ENCODE measurements around the gene INCENP.

GRCh38 chr11:62142921-62143320 lies 19.1 kb downstream of the INCENP start:
- TF ChIP-seq CTCF (IDR thresholded peaks at IDR 0.05; ENCODE audit: low read depth, low read length, missing input control) (no peak), JUND (IDR thresholded peaks at IDR 0.05) (no peak), ATF3 (IDR thresholded peaks at IDR 0.05) (no peak), TAF1 (conservative IDR thresholded peaks at IDR 0.05) (no peak), YY1 (IDR thresholded peaks at IDR 0.05) (no peak), EGR1 (IDR thresholded peaks at IDR 0.05; ENCODE audit: low read depth in 2 of 2) (no peak), SP1 (IDR thresholded peaks at IDR 0.05) (no peak), HNF4G (IDR thresholded peaks at IDR 0.05) (no peak), ZBTB33 (IDR thresholded peaks at IDR 0.05) (no peak), RAD21 (IDR thresholded peaks at IDR 0.05) (no peak), GABPA (IDR thresholded peaks at IDR 0.05 in 1 of 2, conservative IDR thresholded peaks at IDR 0.05 in 1 of 2) (no peak)
- TF ChIP-seq, protein P1, sequence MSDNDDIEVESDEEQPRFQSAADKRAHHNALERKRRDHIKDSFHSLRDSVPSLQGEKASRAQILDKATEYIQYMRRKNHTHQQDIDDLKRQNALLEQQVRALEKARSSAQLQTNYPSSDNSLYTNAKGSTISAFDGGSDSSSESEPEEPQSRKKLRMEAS (IDR thresholded peaks at IDR 0.05): no peak
